BE2C (cell line): ENCODE results near the gene CDHR5.

Source experiments
- DNase-seq: peaks from one replicate; pipeline ENCODE4 v3.0.0-alpha.2; 2020
- H3K27me3 ChIP-seq: fragments of 250-450 bp; sonication (Bioruptor Pico); 2 replicates; pipeline ENCODE4 v1.5.1; 2020; ENCODE audit warnings: mild to moderate bottlenecking
- H3K36me3 ChIP-seq: fragments of 250-450 bp; sonication (Bioruptor Pico); 2 replicates; pipeline ENCODE4 v1.5.1; 2020; ENCODE audit warnings: mild to moderate bottlenecking
- H3K4me1 ChIP-seq: fragments of 250-450 bp; sonication (Bioruptor Pico); 2 replicates; pipeline ENCODE4 v1.5.1; 2020
- H3K4me3 ChIP-seq: 2 replicates; pipeline ENCODE4 v1.5.1; 2011; ENCODE audit warnings: low read depth, low read length
- H3K9me3 ChIP-seq: fragments of 250-450 bp; sonication (Bioruptor Pico); 2 replicates; pipeline ENCODE4 v1.5.1; 2020
- CTCF ChIP-seq: IDR thresholded peaks from 2 replicates; pipeline ENCODE4 v1.5.1; 2012; ENCODE audit warnings: mild to moderate bottlenecking, low read depth, low read length

The CDHR5 gene

GRCh38 chr11:625636-626268 is 997 bp upstream of the CDHR5 start:
- no peak for TF ChIP-seq CTCF

GRCh38 chr11:623999-624704 is 603 bp downstream of the CDHR5 start:
- TF ChIP-seq CTCF: no peak
- Histone ChIP-seq H3K27me3 (no peaks in the 10 kb centered on the region), H3K4me3 (no peak overlapping the region), H3K36me3 (no peaks in the 10 kb centered on the region), H3K9me3 (no peaks in the 10 kb centered on the region), H3K4me1 (no peaks in the 10 kb centered on the region)
- no peak for DNase-seq

More at GRCh38 chr11:625636-626268, 997 bp upstream of the CDHR5 start:
- DNase-seq: no peak
- no peaks in the 10 kb centered on the region for H3K9me3 ChIP-seq
- no peaks in the 10 kb centered on the region for H3K4me1 ChIP-seq
- H3K4me3 ChIP-seq: no peak overlapping the region
- no peaks in the 10 kb centered on the region for H3K36me3 ChIP-seq
- no peaks in the 10 kb centered on the region for H3K27me3 ChIP-seq

GRCh38 chr11:623349-623869 is 1.3 kb downstream of the CDHR5 start:
- DNase-seq: no peak
- Histone ChIP-seq H3K4me1 (no peaks in the 10 kb centered on the region), H3K36me3 (no peaks in the 10 kb centered on the region), H3K4me3 (no peak overlapping the region), H3K27me3 (no peaks in the 10 kb centered on the region), H3K9me3 (no peaks in the 10 kb centered on the region)
- TF ChIP-seq CTCF: no peak

- Histone ChIP-seq H3K27me3 (no peaks in the 10 kb centered on the region), H3K36me3 (no peaks in the 10 kb centered on the region), H3K4me3 (no peak overlapping the region), H3K4me1 (no peaks in the 10 kb centered on the region), H3K9me3 (no peaks in the 10 kb centered on the region)
- no peak for TF ChIP-seq CTCF
- no peak for DNase-seq
These were observed 2.9 kb downstream of the CDHR5 start for GRCh38 chr11:621838-622237.

GRCh38 chr11:620935-621814 is 3.6 kb downstream of the CDHR5 start:
- Histone ChIP-seq H3K9me3 (no peaks in the 10 kb centered on the region), H3K27me3 (no peaks in the 10 kb centered on the region), H3K4me1 (no peaks in the 10 kb centered on the region), H3K4me3 (no peak overlapping the region), H3K36me3 (no peaks in the 10 kb centered on the region)
- no peak for DNase-seq
- TF ChIP-seq CTCF: no peak
